ENCODE data around the gene ANAPC5.
"Not testable (repeated sequence)": the region's sequence is repeated elsewhere in the genome, so short reads cannot be mapped to it uniquely, and the experiment has no call there.

Gene ANAPC5, protein sequence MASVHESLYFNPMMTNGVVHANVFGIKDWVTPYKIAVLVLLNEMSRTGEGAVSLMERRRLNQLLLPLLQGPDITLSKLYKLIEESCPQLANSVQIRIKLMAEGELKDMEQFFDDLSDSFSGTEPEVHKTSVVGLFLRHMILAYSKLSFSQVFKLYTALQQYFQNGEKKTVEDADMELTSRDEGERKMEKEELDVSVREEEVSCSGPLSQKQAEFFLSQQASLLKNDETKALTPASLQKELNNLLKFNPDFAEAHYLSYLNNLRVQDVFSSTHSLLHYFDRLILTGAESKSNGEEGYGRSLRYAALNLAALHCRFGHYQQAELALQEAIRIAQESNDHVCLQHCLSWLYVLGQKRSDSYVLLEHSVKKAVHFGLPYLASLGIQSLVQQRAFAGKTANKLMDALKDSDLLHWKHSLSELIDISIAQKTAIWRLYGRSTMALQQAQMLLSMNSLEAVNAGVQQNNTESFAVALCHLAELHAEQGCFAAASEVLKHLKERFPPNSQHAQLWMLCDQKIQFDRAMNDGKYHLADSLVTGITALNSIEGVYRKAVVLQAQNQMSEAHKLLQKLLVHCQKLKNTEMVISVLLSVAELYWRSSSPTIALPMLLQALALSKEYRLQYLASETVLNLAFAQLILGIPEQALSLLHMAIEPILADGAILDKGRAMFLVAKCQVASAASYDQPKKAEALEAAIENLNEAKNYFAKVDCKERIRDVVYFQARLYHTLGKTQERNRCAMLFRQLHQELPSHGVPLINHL

DNA sequence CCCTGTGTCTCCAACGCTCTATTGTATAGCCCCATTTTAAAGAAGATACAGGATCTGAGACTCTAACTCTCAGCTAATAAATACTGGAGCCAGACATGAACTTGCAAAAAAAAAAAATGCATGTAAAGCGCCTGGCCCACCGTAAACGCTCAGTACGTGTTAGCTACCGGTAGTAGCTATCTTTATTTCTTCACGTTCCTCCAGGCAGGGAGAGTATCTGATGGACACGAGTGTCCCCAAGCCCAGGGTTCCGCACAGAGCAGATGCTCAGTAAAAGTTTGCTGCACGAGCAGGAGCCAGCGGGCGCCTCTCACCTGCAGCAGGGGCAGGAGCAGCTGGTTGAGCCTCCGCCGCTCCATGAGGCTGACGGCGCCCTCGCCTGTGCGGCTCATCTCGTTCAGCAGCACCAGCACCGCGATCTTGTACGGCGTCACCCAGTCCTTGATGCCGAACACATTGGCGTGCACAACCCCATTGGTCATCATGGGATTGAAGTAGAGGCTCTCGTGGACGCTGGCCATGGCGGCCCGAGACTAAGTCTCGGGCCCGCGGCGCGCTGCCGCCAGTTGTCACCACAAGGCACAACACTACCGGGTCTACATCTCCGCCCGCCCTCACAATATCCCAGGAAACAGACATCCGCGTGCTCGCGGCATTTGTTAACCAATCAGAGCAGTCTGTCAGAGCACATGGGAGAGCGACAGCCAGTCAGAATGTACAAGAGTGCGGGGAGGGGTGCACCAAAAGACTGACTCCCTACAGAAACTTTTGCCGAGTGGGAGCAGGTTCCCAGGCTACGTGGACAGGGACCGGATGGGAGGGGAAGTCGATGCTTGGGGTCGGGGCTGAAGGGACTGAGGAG lies at the start of gene ANAPC5:
Gene ANAPC5 (minus strand): TSS at position 592 of the 862 bp plus-strand sequence. CDS start 71 bp downstream, at position 521.
- peak; percentile 67 to 99 (median 91) for DNase-seq

DNA sequence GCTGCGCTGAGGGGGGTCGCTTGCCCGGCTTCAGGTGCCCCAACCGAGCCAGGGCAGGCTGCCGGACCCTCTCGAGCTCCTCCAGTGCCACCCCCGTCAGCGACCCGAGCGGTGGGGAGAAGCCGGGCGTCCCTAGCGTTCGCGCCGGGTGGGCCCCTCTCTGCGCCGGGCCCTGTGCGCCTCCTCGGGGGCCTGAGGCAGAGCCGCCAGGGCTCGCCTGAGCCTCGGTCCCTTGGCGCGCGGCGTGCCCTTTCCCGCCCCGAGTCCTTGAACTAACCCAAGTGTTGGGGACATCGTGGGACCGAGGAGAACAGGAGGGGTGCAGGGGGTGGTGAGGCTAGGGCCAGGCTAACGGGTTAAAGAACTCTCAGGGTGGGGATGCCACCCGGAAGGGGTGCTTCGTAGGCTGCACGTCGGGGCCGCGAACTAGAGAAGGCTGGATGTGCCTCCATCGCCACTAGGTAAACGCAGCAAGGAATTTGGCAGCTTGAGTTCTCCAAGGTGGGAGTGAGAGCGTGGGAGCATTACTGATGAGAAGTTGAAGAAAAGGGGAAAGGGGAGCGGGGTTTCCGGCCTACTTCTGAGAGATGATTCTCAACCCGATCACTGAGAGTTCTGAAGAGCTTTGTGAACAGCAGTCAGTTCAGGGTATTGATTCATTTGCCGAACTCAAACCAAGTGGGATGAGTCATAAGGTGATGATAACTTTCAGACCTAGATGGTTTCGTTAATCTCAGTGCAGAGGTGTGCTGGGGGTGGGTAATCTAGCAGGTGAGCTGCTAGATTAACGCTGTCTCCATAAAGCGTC lies 48.3 kb upstream of the ANAPC5 start:
- DNase-seq: peak in 25 of 51 donors; percentile 6 to 59 (median 30)

DNA sequence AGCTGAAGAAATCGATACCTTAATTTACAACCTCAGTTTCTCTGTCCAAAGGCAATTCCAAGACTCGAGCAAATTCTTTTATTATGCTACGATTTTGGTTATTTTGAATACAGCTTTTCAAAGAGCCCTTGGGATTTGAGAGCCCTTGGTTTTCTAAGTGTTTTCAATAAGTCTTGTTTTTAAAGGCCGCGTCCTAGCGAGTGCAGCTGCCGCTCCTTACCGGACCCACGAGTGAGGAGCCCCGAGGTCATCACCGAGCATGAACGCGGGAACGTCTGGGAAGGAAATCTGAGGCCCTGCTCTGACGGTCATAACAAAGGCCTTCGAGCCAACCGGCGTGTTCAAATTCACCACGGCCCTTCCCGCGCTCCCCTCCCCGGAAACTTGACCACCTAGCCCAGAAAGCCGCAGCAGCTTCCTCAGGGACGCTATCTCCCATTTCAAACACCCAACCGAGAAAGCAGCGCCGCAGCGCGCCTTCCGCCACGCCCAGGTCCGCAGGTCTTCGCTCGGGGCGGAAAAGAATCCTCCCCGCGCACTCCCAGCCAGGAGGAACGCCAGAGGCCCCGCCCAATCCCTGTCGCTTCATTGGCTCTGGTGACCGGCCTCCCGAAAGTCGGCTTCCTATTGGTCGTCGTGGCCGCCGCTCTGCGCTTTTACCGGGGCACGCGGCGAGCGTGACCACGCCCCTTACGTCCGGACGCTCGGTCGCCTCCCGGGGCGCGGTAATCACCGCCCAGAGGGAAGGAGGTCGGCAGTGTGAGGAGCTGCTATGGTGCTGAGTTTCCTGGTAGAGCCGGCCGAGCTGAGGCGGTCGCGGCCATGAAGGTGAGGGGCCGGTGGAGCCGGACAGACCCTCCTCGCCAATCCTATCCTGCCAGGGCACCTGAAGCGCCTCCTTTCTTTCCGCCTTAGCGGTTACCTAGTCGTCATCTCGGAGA lies 47.5 kb upstream of the ANAPC5 start, which contains the start of gene RNF34:
Gene RNF34 (plus strand): TSS at position 728 of the 941 bp plus-strand sequence. CDS start 95 bp downstream, at position 823.
- peak; percentile 72 to 98 (median 95) for DNase-seq

DNA sequence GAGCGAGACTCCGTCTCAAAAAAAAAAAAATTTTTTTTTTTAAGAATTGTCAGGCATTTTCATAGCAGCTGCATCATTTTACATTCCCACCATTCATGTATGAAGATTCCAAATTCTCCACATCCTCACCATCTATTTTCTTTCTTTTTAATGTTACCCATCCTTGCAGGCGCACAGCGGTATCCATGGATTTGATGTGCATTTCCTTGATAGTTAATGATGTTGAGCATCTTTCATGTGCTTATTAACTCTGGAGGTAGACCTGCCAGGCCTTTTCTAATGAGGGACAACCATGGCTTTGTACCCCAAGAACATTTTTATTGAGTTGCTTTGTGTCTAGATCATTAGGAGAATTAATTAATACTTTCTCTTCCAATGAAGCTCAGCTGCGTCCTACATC lies 46.1 kb upstream of the ANAPC5 start:
- no peak for DNase-seq

DNA sequence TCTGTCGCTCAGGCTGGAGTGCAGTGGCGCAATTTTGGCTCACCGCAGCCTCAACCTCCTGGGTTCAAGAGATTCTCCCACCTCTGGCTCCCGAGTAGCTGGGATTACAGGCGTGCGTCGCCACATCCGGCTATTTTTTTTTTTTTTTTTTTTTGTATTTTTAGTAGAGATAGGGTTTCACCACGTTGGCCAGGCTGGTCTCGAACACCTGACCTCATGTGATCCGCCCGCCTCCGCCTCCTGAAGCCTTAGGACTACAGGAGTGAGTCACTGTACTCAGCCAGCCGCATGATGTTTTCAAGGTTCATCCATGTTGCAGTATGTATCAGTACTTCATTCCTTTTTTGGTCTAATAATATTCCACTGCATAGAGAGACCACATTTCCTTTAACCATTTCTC lies 45.3 kb upstream of the ANAPC5 start:
- DNase-seq: no peak

DNA sequence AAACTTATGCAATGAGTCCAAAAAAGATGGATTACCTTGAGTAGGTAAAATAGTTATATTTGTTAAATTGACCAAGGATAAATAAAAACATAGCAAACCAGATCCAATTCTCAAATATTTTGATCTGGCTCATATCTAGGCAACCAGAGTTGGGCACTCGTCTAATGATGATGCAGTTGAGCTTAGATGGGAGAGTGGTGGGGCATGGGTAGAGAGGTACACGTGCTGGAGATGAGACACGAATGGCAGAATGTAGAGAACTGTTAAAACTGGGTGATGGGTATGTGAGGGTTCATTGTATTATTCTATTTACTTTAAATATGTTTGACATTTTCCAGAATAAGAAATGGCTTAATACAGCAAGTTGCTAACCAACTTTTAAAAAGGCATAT lies 40.1 kb upstream of the ANAPC5 start:
- no peak for DNase-seq

DNA sequence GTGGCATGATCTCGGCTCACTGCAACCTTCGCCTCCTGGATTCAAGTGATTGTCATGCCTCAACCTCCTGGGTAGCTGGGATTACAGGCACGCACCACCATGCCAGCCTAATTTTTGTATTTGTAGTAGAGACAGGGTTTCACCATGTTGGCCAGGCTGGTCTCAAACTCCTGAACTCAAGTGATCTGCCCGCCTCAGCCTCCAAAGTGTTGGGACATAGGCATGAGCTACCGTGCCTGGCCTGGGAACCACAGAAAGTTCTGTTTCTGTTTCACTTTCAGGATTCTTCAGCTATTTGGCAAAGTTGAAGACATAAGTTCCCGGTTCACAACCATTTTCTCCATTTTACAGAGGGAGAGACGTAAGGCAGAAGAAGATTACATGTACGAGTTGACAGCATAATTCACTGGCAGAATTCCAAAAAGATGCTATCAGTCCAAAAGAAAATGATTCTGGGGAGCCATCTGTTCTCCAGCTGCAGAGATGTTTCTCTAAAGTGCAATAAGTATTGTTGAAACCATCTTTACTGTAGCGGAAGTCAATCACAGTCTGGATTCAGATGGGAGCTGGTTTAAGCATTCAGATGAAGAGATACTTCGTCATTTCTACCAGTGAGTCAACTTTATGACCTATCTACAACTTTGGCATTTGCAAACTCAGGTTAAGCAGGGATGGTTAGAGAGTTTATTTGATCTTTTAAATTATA lies 39.6 kb upstream of the ANAPC5 start:
- DNase-seq: no peak

DNA sequence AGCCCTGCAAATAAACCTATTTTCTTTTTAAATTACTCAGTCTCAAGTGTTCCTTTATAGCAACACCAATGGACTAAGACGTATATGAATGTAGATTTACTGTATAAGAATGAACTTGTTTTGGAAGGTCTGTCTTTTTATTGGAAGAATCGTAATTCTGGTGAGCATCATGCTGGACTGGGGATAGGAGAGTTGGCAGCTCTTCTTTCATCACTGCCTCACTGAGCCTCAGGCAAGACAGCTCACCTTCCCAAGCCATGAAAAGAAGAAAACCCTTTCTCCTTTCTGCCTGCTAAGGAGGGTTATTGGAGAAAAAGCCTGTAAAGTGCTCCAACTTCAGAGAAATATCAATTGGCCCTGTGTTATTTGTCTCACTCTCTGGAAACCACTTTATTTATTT lies 38.6 kb upstream of the ANAPC5 start:
- DNase-seq: no peak

DNA sequence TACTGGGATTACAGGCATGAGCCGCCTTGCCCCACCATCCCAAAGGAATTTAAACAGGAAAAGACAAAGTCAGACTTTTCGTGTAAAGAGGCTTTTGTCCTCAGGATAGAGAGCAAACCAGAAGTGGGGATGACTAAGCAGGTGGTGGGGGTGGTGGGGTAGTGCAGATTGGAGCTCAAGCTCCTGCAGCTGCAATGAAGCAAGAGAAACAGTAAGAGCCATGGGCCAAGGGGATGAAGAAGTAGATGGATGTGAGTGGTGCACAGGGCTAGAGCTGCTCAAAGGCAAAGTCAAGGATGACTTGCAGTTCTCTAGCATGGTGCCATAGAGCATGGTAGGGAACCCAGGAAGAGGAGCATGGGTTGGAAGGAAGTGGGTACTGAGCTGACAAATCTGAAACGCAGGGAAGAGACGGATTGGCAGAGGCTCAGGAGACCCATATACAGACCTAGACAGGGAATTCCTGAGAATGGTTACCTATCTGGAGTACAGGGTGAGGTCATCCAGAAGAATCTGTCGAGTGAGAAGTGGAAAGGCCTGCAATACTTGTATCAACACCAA lies 36.3 kb upstream of the ANAPC5 start:
- DNase-seq: no peak

DNA sequence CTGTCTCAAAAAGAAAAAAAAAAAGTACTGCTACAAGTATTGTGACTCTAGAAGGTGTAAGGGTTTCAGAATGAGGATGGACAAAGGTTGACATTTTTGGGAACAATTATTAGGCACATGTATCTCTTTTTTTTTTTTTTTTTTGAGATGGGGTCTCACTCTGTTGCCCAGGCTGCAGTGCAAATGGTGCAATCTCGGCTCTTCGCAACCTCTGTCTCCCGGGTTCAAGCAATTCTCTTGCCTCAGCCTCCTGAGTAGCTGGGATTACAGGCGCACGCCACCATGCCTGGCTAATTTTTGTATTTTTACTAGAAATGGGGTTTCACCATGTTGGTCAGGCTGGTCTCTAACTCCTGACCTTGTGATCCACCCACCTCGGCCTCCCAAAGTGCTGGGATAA lies 32.7 kb upstream of the ANAPC5 start:
- not testable (repeated sequence) for DNase-seq

DNA sequence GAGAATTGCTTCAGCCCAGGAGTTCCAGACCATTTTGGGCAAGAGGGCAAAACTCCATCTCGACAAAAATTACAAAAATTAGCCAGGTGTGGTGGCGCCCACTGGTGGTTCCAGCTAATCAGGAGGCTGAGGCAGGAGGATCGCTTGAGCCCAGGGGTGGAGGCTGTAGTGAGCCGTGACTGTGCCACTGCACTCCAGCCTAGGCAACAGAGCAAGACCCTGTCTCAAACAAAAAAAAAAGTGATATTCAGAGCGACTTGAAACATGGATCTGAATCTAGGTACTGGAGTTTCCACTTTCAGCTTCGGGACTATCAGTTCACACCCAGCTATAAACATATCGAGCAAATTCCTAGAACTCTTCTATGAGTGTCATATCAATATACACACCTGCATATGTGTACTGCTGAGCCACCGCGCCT lies 31.4 kb upstream of the ANAPC5 start:
- no peak for DNase-seq

DNA sequence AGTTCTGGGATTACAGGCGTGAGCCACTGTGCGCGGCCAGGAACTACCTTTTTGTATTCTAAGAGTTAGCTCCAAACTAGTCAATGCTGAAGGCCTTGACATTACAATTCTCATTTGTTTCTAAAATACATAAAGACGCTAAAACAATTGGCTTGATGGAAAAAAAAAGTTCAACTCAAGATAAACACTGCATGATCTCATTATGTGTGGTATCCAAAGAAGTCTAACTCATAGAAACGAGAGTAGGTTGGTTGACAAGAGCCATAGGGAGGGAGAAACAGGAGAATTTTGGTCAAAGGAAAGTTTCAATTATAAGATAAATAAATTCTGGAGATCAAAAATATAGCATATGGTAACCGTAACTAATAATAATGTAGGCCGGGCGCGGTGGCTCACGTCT lies 27.7 kb upstream of the ANAPC5 start:
- no peak for DNase-seq

DNA sequence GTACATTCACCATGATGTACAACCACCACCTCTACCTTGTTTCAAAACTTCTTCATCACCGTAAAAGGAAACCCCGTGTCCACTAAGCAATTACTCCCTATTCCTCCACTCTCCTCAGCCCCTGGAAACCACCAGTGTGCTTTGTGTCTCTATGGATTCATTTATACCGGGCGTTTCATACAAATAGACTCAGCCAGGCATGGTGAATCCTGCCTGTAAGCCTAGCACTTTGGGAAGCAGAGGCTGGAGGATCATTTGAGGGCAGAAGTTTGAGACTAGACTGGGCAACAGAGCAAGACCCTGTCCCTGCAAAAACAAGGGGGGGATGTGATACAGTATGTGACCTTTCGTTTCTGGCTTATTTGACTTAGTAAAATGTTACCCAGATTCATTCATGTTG lies 26.5 kb upstream of the ANAPC5 start:
- DNase-seq: no peak

DNA sequence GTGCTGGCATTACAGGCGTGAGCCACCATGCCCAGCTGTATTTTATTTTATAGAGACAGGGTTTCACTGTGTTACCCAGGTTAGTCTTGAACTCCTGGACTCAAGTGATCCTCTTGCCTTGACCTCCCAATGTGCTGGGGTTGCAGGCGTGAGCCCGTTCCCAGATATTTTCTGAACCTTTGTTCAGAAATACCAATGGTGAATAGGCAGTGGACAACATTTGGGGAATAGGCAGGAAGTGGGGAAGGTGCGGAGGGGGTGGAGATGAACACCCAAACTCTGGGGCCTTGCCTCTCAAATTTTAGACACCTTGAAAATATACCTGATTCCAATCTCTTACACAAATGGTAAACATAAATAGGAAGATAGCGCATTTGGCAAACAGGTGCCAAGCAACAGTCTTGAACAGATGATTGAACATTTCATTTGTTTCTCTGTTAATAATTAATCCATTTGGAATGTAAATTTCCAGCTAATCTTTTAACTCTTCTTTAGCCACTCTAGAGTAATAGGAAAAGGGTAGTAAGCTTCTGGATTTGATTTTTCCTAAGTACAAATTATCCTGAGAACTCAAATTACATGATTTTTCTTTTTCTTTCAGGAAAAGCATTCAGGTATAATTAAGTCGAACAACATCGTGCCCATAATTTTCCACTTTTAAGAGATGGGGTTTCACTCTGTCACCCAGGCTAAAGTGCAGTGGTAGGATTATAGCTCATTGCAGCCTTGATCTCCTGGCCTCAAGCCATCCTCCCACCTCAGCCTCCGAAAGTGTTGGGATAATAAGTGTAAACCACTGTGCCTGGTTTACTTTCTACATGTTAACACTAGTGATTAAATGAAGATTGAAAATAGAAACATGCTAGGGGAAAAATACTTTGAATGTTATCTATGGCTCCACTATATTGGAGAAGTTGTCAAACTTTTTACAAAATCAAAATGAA lies 24.8 kb upstream of the ANAPC5 start:
- no peak for DNase-seq

DNA sequence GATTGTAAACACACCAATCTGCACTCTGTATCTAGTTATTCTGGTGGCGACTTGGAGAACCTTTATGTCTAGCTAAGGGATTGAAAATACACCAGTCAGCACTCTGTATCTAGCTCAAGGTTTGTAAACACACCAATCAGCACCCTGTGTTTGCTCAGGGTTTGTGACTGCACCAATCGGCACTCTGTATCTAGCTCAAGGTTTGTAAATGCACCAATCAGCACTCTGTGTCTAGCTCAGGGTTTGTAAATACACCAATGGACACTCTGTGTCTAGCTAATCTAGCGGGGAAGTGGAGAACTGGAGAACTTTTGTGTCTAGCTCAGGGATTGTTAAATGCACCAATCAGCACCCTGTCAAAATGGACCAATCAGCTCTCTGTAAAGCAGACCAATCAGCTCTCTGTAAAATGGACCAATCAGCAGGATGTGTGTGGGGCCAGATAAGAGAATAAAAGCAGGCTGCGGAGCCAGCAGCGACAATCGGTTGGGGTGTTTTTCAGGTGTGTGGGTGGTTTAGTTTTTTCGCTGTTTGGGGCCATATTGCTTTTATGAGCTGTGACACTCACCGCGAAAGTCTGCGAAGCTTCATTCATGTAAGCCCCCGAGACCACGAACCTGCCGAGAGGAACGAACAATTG lies 22.9 kb upstream of the ANAPC5 start:
- DNase-seq: not testable (repeated sequence)

DNA sequence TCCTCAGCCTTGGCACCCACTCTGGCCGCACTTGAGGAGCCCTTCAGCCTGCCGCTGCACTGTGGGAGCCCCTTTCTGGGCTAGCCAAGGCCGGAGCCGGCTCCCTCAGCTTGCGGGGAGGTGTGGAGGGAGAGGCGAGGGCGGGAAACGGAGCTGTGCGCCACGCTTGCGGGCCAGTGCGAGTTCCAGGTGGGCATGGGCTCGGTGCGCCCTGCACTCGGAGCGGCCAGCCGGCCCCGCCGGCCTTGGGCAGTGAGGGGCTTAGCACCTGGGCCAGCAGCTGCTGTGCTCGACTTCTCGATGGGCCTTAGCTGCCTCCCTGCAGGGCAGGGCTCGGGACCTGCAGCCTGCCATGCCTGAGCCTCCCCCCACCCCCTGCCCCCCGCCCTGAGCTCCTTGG lies 22.1 kb upstream of the ANAPC5 start:
- DNase-seq: not testable (repeated sequence)

DNA sequence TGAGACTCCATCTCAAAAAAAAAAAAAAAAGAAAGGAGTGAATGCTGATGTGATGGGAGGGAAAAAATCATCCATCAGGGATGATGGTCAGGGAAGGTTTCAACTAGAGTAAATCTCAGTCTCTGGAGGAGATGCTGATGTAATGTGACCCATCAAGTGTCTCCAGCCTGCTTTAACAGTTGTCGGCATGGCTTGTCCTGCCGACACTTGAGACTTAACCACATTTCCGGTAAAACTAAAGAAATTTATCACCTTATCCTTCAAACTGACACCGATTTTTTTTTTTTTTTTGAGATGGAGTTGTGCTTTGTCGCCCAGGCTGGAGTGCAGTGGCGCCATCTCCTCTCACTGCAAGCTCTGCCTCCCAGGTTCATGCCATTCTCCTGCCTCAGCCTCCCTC lies 21.5 kb upstream of the ANAPC5 start:
- no peak for DNase-seq
